BJ (cell line): Measurements from ENCODE around the gene TSPAN18. TPM values are rescaled to one million over a fixed set of nuclear protein-coding genes. Genes with fewer than 3 reads are reported as not detected.

ENCODE experiments used
- CTCF ChIA-PET: fragments of 350-600 bp; formaldehyde crosslinking; extraction: SDS; loops from one replicate; lab custom pipeline; 2021; ENCODE audit warnings: antibody characterized with exemption, inconsistent platforms; lab: Yijun Ruan, JAX
- POLR2A ChIA-PET: fragments of 300-600 bp; sonication (Branson Sonifier 250); formaldehyde crosslinking; extraction: SDS; loops from one replicate; lab custom pipeline; 2021; ENCODE audit warnings: antibody characterized with exemption; lab: Charles Lee
- DNase-seq: peaks from one replicate; pipeline ENCODE4 v3.0.0-alpha.2; 2011; ENCODE audit warnings: low read depth
- H3K27me3 ChIP-seq: 2 replicates; pipeline ENCODE4 v1.6.0; 2011; ENCODE audit warnings: low read length; ENCODE audit not compliant: control insufficient read depth, insufficient read depth
- H3K36me3 ChIP-seq: 2 replicates; pipeline ENCODE4 v1.5.1; 2011; ENCODE audit warnings: low read length; ENCODE audit not compliant: control insufficient read depth, insufficient read depth
- H3K4me3 ChIP-seq: 2 replicates; pipeline ENCODE4 v1.5.1; 2011; ENCODE audit warnings: low read depth, mild to moderate bottlenecking, control low read depth, low read length
- polyA plus RNA-seq: library from polyadenylated mRNA; depleted of rRNA; stranded (reverse); fragments of >200 nt; gene quantifications from 2 replicates; pipeline ENCODE4 v1.2.3, GENCODE V29; 2011
- TF ChIP-seq, protein P1 (sequence below): IDR thresholded peaks from 2 replicates; pipeline ENCODE4 v1.5.1; 2011; ENCODE audit warnings: low read depth, mild to moderate bottlenecking, control low read depth, inconsistent platforms, low read length, moderate library complexity; ENCODE audit not compliant: insufficient read depth

TSPAN18 gene
- polyA plus RNA-seq, 1 experiment = 0.55 TPM

GRCh38 chr11:44695169-44695833 is 31.5 kb upstream of the TSPAN18 start:
- H3K4me3 ChIP-seq = no peak overlapping the region
- ChIA-PET CTCF (no interaction called here), POLR2A (no interaction called here)
- no peak for DNase-seq
- H3K36me3 ChIP-seq = no peaks in the 10 kb centered on the region
- TF ChIP-seq, protein P1, sequence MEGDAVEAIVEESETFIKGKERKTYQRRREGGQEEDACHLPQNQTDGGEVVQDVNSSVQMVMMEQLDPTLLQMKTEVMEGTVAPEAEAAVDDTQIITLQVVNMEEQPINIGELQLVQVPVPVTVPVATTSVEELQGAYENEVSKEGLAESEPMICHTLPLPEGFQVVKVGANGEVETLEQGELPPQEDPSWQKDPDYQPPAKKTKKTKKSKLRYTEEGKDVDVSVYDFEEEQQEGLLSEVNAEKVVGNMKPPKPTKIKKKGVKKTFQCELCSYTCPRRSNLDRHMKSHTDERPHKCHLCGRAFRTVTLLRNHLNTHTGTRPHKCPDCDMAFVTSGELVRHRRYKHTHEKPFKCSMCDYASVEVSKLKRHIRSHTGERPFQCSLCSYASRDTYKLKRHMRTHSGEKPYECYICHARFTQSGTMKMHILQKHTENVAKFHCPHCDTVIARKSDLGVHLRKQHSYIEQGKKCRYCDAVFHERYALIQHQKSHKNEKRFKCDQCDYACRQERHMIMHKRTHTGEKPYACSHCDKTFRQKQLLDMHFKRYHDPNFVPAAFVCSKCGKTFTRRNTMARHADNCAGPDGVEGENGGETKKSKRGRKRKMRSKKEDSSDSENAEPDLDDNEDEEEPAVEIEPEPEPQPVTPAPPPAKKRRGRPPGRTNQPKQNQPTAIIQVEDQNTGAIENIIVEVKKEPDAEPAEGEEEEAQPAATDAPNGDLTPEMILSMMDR = no peak
- peaks cover 3% of the 10 kb centered on the region; the same call in 1 of the 2 replicates for H3K27me3 ChIP-seq

DNA sequence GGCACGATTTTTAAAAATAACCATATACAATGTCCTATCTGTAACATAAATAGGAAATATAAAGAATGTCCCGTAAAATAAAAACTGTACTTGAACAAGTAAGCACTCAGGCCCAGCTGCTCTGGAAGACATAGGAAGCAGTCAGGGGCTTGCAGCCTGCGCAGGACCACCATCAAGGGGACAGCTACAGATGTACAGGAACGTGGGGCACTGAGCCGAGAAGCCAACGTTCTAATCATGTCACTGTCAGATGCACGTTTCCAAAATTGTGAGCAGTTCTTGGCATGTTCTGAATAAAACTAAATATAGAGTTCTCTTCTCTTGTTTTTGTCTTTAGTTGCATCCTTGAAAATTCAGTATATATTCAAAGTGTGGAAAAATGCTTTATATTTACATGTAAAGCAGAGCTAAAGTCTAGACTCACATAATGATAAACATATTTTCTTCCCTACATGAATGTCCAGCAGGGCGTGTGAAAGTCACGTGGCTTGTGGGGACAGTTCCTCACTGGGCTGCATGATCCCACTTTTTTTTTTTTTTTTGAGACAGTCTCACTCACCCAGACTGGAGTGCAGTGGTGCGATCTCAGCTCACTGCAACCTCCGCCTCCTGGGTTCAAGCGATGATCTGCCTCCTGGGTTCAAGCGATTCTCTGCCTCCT is 28.4 kb upstream of the TSPAN18 start:
- no peak for DNase-seq

DNA sequence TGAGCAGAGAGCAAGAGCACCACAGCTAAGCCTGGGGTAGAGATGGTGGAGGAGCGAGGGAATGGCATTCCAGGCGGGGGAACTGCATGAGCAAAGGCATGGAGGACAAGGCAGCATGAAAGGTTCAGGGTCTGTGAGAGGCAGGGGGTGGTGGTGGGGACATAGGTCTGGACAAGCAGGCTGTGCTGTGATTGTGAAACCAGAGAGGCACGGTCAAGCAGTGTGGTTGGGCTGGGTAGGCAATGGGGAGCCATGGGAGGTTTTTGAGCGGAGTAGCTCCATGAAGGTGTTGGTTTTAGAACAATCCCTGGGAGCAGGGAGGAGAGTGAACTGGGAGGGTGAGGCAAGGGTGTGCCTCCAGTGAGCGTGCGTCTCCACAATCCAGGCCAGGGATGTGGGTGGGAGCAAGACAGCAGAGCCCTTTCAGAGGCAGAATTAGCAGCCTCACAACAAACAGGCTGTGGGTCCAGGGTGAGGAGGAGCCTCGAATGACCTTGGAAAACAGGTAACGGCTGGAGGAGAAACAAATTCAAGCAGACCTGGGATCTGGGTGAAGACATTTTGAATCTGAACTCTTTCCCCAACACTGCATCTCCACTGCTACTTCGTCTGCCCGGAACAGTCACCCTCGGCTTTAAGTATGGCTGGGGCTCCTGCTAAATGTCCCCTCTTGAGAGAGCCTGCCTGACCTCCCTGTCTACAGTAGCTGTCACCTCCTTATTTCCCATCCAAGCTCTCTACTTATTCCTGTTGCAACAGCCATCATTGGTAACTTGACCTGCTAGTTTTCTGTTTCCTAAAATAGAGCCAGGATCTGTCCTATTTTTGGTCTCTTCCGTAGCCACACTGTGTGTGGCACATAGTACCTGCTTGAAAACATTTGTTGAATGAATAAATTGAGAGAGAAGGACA is 27.0 kb upstream of the TSPAN18 start:
- H3K4me3 ChIP-seq = no peak overlapping the region
- DNase-seq = no peak
- peaks cover 4% of the 10 kb centered on the region for H3K27me3 ChIP-seq
- CTCF ChIA-PET = no interaction called here
- TF ChIP-seq, protein P1 = no peak
- no peaks in the 10 kb centered on the region for H3K36me3 ChIP-seq
- POLR2A ChIA-PET = no interaction called here

More for the DNA sequence above, 28.4 kb upstream of the TSPAN18 start:
- ChIA-PET CTCF (interaction anchor here (0.8 to 1.3 kb wide), 2 partner anchors 11 to 77 kb away, joined by 3 to 4 read pairs; no protein-coding TSS in a partner anchor), POLR2A (no interaction called here)
- Histone ChIP-seq H3K36me3 (no peaks in the 10 kb centered on the region), H3K27me3 (peaks cover 4% of the 10 kb centered on the region), H3K4me3 (no peak overlapping the region)
- TF ChIP-seq, protein P1 = no peak

- ChIA-PET POLR2A (no interaction called here), CTCF (no interaction called here)
- no peak for DNase-seq
- Histone ChIP-seq H3K36me3 (no peaks in the 10 kb centered on the region), H3K27me3 (peaks cover 4% of the 10 kb centered on the region), H3K4me3 (no peak overlapping the region)
- TF ChIP-seq, protein P1 = no peak
Observed at GRCh38 chr11:44701276-44701675, 25.5 kb upstream of the TSPAN18 start.
